Activated T-cell treated with anti-CD3 and anti-CD28 coated beads, Interleukin-2, amount 50 U/mL, for 4 hours (primary cell): ENCODE measurements around the gene SLCO1B3. TPM values are rescaled to one million over a fixed set of nuclear protein-coding genes. Genes with fewer than 3 reads are reported as not detected.
"Not testable (repeated sequence)": the region's sequence is repeated elsewhere in the genome, so short reads cannot be mapped to it uniquely, and the experiment has no call there.

Experiments
- ATAC-seq, 2 donors: fragments of 200-7000 bp; cut with Tn5 transposase; one replicate each; pipeline ENCODE4 v1.10.0; 2021
- DNase-seq: peaks from one replicate; pipeline ENCODE4 v3.0.0-alpha.2; 2020
- H3K27me3 Mint-ChIP-seq: one replicate; pipeline ENCODE4 v1.8.0; 2021; ENCODE audit warnings: low read depth, mixed read lengths
- H3K36me3 Mint-ChIP-seq: one replicate; pipeline ENCODE4 v1.8.0; 2022; ENCODE audit warnings: mixed read lengths; ENCODE audit not compliant: insufficient read depth
- H3K4me1 Mint-ChIP-seq: one replicate; pipeline ENCODE4 v1.8.0; 2021; ENCODE audit warnings: low read depth, mixed read lengths
- H3K4me3 Mint-ChIP-seq: one replicate; pipeline ENCODE4 v1.8.0; 2021; ENCODE audit warnings: mild to moderate bottlenecking, moderate library complexity, mixed read lengths
- H3K9me3 Mint-ChIP-seq: one replicate; pipeline ENCODE4 v1.8.0; 2021; ENCODE audit warnings: mixed read lengths
- total RNA-seq, 3 donors: library from RNA; stranded (reverse); gene quantifications; one replicate each; pipeline ENCODE4 v1.2.1, GENCODE V29; 2021

SLCO1B3 gene, protein sequence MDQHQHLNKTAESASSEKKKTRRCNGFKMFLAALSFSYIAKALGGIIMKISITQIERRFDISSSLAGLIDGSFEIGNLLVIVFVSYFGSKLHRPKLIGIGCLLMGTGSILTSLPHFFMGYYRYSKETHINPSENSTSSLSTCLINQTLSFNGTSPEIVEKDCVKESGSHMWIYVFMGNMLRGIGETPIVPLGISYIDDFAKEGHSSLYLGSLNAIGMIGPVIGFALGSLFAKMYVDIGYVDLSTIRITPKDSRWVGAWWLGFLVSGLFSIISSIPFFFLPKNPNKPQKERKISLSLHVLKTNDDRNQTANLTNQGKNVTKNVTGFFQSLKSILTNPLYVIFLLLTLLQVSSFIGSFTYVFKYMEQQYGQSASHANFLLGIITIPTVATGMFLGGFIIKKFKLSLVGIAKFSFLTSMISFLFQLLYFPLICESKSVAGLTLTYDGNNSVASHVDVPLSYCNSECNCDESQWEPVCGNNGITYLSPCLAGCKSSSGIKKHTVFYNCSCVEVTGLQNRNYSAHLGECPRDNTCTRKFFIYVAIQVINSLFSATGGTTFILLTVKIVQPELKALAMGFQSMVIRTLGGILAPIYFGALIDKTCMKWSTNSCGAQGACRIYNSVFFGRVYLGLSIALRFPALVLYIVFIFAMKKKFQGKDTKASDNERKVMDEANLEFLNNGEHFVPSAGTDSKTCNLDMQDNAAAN
- total RNA-seq: not detected

DNA sequence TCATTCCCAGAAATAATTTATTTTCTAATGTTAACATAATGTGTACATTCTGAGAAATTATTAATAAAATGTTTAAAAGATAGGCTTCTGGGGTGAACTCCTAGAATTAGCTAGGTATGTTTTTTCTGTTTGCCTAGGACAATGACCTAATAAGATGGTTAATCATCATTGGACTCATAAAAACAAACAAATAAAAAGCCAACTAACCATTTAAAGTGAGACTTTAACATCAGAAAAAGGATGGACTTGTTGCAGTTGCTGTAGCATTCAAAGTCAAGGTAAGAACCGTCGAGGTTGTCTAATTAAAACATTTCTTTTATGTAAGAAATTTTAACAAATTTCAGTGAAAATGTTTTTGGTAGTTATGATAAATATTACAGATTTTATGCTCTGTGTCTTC is at the start of gene SLCO1B3:
TSS of gene SLCO1B3 (plus strand) at position 219 of the 400 bp plus-strand sequence. CDS start 5,034 bp downstream, outside the sequence.
- Mint-ChIP-seq H3K9me3 (no peaks in the 10 kb centered on the region), H3K27me3 (no peaks in the 10 kb centered on the region), H3K36me3 (no peaks in the 10 kb centered on the region), H3K4me3 (no peak within 1 kb of the TSS), H3K4me1 (no peaks in the 10 kb centered on the region)
- DNase-seq: no peak
- no peak for ATAC-seq

DNA sequence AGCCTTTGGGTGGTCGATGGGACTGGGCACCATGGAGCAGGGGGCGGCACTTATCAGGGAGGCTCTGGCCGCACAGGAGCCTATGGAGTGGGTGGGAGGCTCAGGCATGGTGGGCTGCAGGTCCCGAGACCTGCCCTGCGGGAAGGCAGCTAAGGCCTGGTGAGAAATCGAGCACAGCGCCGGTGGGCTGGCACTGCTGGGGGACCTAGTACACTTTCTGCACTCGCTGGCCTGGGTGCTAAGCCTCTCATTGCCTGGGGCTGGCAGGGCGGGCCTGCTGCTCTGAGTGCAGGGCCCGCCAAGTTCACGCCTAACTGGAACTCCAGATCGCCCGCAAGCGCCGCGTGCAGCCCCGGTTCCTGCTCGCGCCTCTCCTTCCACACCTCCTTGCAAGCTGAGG is 33.1 kb upstream of the SLCO1B3 start:
- no peaks in the 10 kb centered on the region for H3K4me1 Mint-ChIP-seq
- no peaks in the 10 kb centered on the region for H3K36me3 Mint-ChIP-seq
- peaks cover 7% of the 10 kb centered on the region for H3K9me3 Mint-ChIP-seq
- no peak overlapping the region for H3K4me3 Mint-ChIP-seq
- no peak for DNase-seq
- no peak for ATAC-seq
- H3K27me3 Mint-ChIP-seq: no peaks in the 10 kb centered on the region

DNA sequence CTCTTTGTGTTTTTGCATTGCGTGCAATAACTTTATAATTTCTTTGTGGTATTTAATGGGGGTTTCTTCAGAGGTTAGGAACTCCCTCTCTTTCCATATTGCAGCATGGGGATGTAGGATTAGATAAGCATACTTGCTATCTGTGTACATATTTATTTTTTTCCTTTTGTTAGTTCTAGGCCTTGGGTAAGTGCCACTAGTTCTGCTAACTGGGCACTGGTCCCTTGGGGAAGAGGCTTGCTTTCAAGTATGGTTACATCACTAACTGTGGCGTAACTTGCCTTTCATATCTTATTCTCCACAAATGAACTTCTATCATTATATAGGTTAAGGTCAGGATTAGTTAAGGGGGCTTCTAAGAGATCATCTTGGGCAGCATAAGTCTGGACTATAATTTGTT is 31.5 kb upstream of the SLCO1B3 start:
- Mint-ChIP-seq H3K4me3 (no peak overlapping the region), H3K27me3 (no peaks in the 10 kb centered on the region), H3K4me1 (no peaks in the 10 kb centered on the region), H3K36me3 (no peaks in the 10 kb centered on the region), H3K9me3 (peaks cover 7% of the 10 kb centered on the region)
- no peak for ATAC-seq
- no peak for DNase-seq

DNA sequence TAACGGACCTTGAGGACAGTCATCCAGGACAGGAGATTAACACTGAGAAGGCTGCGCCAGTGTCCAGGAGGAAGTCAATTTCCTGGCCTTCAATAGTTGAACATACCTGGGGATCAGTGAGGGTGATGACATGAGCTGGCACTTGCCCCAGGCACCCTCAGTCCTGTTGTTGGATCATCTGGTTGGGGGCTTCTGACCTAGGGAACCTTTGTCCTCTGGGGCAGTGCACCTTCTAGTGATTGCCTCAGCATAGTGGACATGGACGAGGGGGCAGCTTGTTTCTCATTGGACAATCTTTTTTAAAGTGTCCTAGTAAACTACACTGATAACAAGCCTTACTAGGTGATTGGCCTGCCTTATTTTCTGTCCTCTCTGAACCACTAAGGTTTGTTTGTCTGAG is 30.5 kb upstream of the SLCO1B3 start:
- not testable (repeated sequence) for H3K4me1 Mint-ChIP-seq, ATAC-seq, DNase-seq, H3K27me3 Mint-ChIP-seq, H3K36me3 Mint-ChIP-seq, H3K4me3 Mint-ChIP-seq
- peaks cover 14% of the 10 kb centered on the region for H3K9me3 Mint-ChIP-seq

DNA sequence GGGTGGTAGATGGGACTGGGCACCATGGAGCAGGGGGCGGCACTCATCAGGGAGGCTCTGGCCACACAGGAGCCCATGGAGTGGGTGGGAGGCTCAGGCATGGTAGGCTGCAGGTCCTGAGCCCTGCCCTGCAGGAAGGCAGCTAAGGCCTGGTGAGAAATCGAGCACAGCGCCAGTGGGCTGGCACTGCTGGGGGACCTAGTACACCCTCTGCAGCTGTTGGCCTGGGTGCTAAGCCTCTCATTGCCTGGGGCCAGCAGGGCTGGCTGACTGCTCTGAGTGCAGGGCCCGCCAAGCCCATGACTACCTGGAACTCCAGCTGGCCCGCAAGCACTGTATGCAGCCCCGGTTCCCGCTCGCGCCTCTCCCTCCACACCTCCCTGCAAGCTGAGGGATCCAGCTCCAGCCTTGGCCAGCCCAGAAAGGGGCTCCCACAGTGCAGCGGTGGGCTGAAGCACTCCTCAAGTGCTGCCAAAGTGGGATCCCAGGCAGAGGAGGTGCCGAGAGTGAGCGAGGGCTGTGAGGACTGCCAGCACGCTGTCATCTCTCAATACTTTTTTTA is 26.6 kb upstream of the SLCO1B3 start:
- H3K36me3 Mint-ChIP-seq, H3K4me3 Mint-ChIP-seq, H3K4me1 Mint-ChIP-seq, DNase-seq, H3K27me3 Mint-ChIP-seq, ATAC-seq: not testable (repeated sequence)
- peaks cover 17% of the 10 kb centered on the region for H3K9me3 Mint-ChIP-seq

DNA sequence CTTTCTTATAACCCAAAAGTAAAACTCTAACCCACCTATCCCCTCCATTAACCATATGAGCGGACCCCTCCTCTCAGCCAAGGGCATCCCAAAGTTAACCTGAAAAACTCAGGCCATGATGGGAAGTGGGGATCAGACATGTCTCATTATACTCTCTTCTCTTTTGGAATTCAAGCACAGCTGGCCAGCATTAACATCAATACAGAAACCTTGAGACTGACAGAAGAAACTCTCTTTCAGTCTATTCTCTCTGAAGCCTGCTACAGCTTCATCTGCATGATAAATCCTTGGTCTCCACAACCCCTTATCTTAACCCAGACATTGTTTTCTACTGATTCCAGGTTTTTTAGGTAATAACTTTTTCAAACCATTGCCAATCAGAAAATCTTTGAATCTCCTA is 17.5 kb upstream of the SLCO1B3 start:
- ATAC-seq: no peak
- Mint-ChIP-seq H3K9me3 (peaks cover 7% of the 10 kb centered on the region), H3K4me1 (no peaks in the 10 kb centered on the region), H3K36me3 (no peaks in the 10 kb centered on the region), H3K4me3 (no peak overlapping the region), H3K27me3 (peaks cover 2% of the 10 kb centered on the region)
- no peak for DNase-seq

DNA sequence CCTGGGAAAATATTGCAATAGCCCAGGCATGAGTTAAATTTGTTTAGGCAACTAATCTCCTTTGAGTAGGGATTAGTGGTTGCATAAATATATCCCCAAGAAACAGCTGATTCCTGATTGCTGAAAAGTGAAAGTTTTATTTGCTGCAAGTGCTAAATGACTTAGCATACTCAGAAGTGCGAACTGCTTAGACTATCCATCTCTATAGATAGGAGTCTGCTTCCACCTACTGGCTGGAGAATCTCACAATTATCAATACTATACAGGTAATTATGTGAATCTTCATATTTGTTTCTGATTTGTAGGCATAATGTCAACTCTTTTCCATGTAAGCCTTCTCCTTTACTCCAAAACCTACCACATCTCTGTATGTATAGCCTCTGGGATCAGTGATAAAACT is 12.0 kb upstream of the SLCO1B3 start:
- Mint-ChIP-seq H3K36me3 (no peaks in the 10 kb centered on the region), H3K27me3 (peaks cover 2% of the 10 kb centered on the region), H3K9me3 (peaks cover 3% of the 10 kb centered on the region), H3K4me1 (no peaks in the 10 kb centered on the region), H3K4me3 (no peak overlapping the region)
- DNase-seq: no peak
- no peak for ATAC-seq

DNA sequence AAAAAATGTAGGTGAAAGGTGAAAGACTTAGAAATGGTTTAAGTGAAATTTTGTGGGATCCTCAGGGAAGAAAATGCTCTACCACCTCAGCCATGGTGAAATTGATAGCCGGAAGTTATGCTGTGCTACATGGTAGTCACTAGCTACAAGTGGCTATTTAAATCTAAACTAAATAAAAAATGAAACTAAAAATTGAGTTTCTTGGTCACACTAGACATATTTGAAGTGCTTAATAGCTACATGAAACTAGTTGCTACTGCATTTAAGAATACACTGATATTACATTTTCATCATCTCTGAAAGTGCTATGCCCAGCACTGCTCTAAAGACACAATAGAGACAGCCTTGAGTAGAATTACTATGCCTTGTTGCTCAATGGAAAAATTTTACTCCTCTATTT is 10.3 kb upstream of the SLCO1B3 start:
- no peak overlapping the region for H3K4me3 Mint-ChIP-seq

DNA sequence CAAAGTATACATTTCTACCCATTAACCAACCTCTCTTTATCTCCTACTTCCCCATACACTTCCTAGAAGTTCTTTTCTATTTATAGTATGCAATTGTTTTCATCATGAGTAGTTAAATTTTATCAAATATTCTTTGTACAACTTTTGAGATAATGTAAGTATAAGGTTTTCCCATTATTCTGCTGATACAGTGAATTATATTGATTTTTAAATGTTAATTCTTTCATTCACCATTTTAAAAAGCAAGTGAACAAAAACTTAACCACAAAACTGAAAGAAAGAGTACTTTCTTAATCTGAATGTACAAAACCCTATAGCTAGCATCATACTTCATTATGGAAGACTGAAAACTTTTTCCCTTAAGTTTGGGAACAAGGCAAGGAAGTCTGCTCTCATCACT is 9.5 kb upstream of the SLCO1B3 start:
- Mint-ChIP-seq H3K9me3 (no peaks in the 10 kb centered on the region), H3K36me3 (no peaks in the 10 kb centered on the region), H3K4me3 (no peak overlapping the region), H3K4me1 (no peaks in the 10 kb centered on the region), H3K27me3 (no peaks in the 10 kb centered on the region)
- ATAC-seq: no peak
- no peak for DNase-seq

More for the DNA sequence above, 10.3 kb upstream of the SLCO1B3 start:
- Mint-ChIP-seq H3K36me3 (no peaks in the 10 kb centered on the region), H3K27me3 (no peaks in the 10 kb centered on the region), H3K9me3 (no peaks in the 10 kb centered on the region), H3K4me1 (no peaks in the 10 kb centered on the region)
- ATAC-seq (no peak), DNase-seq (no peak)

DNA sequence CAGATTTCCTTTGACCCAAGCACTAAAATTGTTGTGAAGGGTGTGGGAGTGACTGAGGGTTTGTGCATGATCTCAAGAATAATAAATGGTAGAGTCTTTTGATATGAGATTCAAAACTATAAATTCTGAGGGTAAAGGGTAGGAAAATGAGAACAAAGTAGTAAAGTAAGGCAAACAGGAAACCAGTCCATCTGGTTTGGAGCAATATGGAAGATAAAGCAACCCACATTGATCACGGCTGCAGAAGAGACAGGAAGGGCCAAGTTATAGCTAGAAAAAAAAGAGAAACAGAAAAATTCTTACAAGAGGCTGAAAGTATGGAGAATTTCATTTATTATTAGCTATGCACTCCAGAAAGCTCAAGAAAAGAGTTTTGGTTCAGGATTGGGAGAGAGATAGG is 4.6 kb upstream of the SLCO1B3 start:
- ATAC-seq: no peak
- H3K4me1 Mint-ChIP-seq: no peaks in the 10 kb centered on the region
- no peaks in the 10 kb centered on the region for H3K27me3 Mint-ChIP-seq
- no peak overlapping the region for H3K4me3 Mint-ChIP-seq
- DNase-seq: no peak
- H3K36me3 Mint-ChIP-seq: no peaks in the 10 kb centered on the region
- no peaks in the 10 kb centered on the region for H3K9me3 Mint-ChIP-seq

DNA sequence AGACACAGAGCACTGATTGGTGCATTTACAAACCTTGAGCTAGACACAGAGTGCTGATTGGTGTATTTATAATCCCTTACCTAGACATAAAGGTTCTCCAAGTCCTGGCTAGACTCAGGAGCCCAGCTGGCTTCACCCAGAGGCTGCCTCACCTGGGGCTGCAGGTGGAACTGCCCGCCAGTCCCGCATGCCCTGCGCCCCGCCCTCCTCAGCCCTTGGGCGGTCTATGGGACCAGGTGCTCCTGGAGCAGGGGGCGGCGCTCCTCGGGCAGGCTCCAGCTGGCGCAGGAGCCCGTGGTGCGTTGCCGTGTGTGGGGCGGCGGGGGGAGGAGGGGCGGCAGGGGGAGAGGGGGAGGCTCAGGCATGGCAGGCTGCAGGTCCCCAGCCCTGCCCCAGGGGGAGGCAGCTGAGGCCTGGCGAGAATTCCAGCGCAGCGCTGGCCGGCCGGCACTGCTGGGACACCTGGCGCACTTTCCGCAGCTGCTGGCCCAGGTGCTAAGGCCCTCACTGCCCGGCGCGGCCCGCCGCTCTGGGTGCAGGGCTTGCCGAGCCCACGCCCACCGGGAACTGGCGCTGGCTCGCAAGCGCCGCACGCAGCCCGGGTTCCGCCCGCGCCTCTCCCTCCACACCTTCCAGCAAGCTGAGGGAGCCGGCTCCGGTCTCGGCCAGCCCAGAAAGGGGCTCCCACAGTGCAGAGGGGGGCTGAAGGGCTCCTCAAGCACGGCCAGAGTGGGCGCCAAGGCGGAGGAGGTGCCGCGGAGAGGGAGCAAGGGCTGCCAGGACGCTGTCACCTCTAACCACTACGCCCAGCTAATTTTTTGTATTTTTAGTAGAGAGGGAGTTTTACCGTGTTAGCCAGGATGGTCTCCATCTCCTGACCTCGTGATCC is 3.1 kb upstream of the SLCO1B3 start:
- Mint-ChIP-seq H3K9me3 (no peaks in the 10 kb centered on the region), H3K36me3 (no peaks in the 10 kb centered on the region), H3K27me3 (no peaks in the 10 kb centered on the region), H3K4me1 (no peaks in the 10 kb centered on the region), H3K4me3 (no peak overlapping the region)
- DNase-seq: no peak
- ATAC-seq: no peak

DNA sequence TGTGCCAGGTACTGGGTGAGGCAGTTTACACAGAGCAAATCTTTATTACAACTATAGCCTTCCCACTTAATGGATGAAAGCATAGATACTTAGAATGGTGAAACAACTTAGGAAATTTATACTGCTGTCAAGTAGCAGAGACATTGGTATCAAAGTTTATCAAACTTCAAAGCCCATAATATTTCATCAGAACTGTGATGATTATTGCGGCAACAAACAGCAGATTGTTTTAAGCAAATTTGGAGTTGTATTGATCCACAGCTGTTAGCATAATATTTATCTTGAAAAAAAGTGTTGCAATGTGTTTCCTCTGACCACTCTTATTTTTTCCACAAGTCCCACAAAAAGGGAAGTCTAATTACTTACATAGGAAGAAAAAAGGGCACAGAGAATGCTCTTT is 2.0 kb upstream of the SLCO1B3 start:
- Mint-ChIP-seq H3K27me3 (no peaks in the 10 kb centered on the region), H3K36me3 (no peaks in the 10 kb centered on the region), H3K9me3 (no peaks in the 10 kb centered on the region), H3K4me3 (no peak overlapping the region), H3K4me1 (no peaks in the 10 kb centered on the region)
- no peak for ATAC-seq
- no peak for DNase-seq

DNA sequence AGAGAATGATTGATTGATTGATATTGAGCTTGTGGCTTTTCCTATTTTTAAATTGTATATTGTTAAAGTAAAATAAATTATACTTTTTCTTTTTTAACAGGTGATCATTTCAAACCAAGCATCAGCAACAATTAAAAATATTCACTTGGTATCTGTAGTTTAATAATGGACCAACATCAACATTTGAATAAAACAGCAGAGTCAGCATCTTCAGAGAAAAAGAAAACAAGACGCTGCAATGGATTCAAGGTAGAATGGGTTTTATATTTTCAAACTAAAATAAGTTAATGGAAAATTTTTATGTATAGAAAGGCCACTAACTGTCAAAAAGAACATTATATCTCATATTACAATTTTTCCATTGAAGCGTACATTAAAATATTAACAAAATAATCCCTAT is 5.1 kb downstream of the SLCO1B3 start:
- no peak for DNase-seq
- Mint-ChIP-seq H3K4me1 (no peaks in the 10 kb centered on the region), H3K36me3 (no peaks in the 10 kb centered on the region), H3K9me3 (no peaks in the 10 kb centered on the region), H3K4me3 (no peak overlapping the region), H3K27me3 (no peaks in the 10 kb centered on the region)
- ATAC-seq: no peak

DNA sequence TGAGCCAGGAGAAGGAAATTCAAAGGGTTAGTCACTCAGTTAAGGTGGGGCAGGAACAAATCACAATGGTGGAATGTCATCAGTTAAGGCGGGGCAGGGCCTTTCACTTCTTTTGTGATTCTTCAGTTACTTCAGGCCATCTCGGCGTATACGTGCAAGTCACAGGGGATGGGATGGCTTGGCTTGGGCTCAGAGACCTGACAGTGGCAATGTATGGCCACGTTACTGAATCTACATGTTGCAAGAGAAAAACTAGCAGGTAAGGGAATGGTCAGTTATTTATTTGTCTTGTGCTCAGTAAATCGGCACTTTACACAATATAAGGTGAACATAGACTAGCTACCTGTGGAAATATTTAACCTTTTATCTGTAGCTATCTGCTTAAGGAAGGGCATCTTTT is 11.9 kb downstream of the SLCO1B3 start:
- no peak for DNase-seq
- Mint-ChIP-seq H3K9me3 (no peaks in the 10 kb centered on the region), H3K4me1 (no peaks in the 10 kb centered on the region), H3K4me3 (no peak overlapping the region), H3K36me3 (no peaks in the 10 kb centered on the region), H3K27me3 (no peaks in the 10 kb centered on the region)
- no peak for ATAC-seq
